BE2C (cell line): ENCODE data around the gene VAV2.

Experiments
- DNase-seq: peaks from one replicate; pipeline ENCODE4 v3.0.0-alpha.2; 2020
- H3K27me3 ChIP-seq: fragments of 250-450 bp; sonication (Bioruptor Pico); 2 replicates; pipeline ENCODE4 v1.5.1; 2020; ENCODE audit warnings: mild to moderate bottlenecking
- H3K36me3 ChIP-seq: fragments of 250-450 bp; sonication (Bioruptor Pico); 2 replicates; pipeline ENCODE4 v1.5.1; 2020; ENCODE audit warnings: mild to moderate bottlenecking
- H3K4me1 ChIP-seq: fragments of 250-450 bp; sonication (Bioruptor Pico); 2 replicates; pipeline ENCODE4 v1.5.1; 2020
- H3K4me3 ChIP-seq: 2 replicates; pipeline ENCODE4 v1.5.1; 2011; ENCODE audit warnings: low read depth, low read length
- H3K9me3 ChIP-seq: fragments of 250-450 bp; sonication (Bioruptor Pico); 2 replicates; pipeline ENCODE4 v1.5.1; 2020
- TF ChIP-seq, protein P1 (sequence below): IDR thresholded peaks from 2 replicates; pipeline ENCODE4 v1.5.1; 2012; ENCODE audit warnings: mild to moderate bottlenecking, low read depth, low read length

The VAV2 gene

DNA sequence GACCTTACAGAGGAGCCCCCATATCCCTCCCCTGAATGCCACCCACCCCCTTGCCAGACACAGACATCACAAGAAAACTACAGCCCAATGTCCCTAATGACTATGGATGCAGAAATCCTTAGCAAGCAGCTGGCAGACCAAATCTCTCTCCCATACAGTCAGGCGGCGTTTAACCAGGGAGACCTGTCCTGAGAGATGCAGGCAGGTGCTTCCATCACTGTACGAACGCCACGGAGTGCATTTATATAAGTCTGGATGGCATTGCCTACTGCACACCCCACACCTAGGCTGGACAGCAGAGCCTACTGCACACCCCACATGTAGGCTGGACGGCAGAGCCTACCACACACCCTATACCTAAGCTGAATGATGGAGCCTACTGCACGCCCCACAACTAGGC, 219.5 kb downstream of the VAV2 start:
- Histone ChIP-seq H3K4me3 (no peak overlapping the region), H3K9me3 (peaks cover 4% of the 10 kb centered on the region), H3K36me3 (peaks cover 82% of the 10 kb centered on the region), H3K27me3 (no peaks in the 10 kb centered on the region), H3K4me1 (no peaks in the 10 kb centered on the region)
- DNase-seq = peak; percentile 1
- TF ChIP-seq, protein P1, sequence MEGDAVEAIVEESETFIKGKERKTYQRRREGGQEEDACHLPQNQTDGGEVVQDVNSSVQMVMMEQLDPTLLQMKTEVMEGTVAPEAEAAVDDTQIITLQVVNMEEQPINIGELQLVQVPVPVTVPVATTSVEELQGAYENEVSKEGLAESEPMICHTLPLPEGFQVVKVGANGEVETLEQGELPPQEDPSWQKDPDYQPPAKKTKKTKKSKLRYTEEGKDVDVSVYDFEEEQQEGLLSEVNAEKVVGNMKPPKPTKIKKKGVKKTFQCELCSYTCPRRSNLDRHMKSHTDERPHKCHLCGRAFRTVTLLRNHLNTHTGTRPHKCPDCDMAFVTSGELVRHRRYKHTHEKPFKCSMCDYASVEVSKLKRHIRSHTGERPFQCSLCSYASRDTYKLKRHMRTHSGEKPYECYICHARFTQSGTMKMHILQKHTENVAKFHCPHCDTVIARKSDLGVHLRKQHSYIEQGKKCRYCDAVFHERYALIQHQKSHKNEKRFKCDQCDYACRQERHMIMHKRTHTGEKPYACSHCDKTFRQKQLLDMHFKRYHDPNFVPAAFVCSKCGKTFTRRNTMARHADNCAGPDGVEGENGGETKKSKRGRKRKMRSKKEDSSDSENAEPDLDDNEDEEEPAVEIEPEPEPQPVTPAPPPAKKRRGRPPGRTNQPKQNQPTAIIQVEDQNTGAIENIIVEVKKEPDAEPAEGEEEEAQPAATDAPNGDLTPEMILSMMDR = no peak

DNA sequence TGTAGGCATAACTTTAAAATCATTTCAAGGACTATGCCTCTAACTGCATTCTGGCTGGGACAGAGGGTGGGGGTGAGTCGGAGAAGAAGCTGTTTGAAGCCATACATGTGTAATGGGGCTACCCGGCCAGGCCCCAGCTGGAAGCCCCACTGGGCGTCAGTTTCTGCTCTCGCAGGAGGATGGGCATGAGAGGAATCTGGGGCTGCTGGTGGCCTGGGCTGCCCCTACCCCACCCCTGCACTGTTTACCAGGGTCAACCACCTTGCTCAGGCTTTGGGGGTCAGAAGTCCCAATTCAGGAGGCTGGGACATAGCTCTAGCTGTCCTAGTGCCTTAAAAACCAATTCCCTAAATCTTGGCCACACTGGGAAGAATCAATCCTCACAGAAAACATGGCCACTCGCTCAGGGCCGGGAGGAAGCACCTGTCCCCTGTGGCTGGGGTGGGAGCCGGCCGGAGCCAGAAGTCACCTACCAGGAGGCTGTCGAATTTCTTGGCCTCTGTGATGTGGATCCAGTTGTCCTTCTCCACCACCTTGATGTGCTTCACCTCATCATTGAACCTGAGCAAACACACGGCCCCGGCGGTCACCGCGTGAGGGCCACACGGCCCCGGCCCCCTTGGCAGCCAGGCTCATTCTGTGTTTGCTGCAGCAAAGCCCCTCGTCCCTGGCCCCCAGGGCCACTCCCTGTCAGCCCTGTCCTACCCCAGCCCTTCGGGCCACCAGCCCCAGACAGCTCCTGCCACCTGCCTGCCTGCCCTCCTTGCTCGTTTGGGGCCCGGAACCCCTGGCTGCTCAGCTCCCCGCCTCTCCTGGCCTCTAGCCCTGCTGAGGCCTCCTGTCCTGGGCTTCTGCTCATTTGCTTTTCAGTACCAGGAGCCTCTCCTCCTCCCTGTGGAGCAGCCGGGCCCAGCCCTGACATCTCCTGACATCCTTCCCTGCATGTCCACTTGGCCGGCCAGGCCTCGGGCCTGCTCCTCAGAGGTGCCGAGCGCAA, 220.3 kb downstream of the VAV2 start:
- H3K27me3 ChIP-seq = no peaks in the 10 kb centered on the region
- TF ChIP-seq, protein P1 = no peak
- H3K4me1 ChIP-seq = no peaks in the 10 kb centered on the region
- H3K36me3 ChIP-seq = peaks cover 82% of the 10 kb centered on the region
- H3K4me3 ChIP-seq = no peak overlapping the region
- peaks cover 4% of the 10 kb centered on the region for H3K9me3 ChIP-seq
- peak; percentile 4 for DNase-seq

DNA sequence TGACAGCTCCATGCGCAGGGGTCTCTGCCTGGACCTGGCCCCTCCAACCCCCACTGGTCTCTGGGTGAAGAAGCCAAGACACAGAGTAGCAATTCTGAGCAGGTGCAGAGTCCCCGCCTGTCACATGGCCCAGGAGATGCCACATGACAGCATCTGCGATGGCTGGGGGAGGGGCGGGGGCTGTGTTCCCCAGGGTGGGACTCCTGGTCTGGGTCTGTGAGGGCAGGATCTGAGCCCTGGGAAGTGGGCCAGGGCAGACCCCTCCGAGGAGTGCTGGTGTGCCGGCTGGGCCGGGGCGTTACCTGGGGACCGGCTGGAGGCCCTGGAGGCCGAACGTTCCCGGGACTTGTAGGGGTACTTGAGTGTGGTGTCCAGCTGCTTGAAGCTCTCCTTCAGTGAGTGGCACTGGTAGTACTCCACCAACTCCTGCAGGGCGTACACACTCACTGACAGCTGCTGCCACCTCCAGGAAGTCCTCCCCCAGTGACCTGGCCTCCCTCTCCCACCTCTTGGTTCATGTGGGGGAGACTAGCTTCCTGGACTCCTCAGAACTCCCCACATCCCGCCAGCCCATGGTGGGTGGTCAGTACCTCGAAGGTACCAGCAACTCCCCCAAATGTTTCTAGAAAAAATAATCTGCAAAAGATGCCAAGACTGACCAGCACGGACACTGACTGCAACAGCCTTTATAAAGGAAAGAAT, 221.9 kb downstream of the VAV2 start:
- peaks cover 4% of the 10 kb centered on the region for H3K9me3 ChIP-seq
- no peaks in the 10 kb centered on the region for H3K27me3 ChIP-seq
- no peak overlapping the region for H3K4me3 ChIP-seq
- H3K36me3 ChIP-seq = peaks cover 71% of the 10 kb centered on the region
- DNase-seq = peak; percentile 27
- TF ChIP-seq, protein P1 = no peak
- H3K4me1 ChIP-seq = no peaks in the 10 kb centered on the region

DNA sequence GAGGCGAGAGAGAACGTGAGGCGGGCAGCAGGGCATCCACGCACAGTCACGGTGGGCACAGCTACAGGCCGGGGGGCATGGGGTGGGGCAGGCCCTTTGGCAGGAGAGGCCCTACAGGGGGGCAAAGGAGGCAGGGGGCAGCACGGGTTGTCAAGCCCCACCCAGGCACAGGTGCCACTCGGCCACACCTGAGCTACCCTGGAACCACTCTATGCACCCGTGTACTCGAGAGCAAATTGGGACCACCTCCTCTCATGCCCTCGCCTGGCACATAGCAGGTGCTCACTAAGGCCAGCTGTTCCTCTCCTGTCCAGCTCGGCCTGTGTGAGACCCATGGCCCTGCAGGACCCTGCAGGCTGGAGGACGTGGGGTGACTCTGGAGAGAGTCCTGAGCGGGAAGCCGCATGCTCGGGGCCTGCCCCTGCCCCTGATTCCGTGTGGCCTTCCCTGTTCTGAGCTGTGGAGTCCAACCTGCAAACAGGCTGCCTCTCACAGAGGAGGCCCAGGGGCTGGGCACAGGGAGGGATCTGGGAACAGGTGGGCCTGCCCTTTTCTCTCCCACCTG, 222.5 kb downstream of the VAV2 start:
- H3K27me3 ChIP-seq = no peaks in the 10 kb centered on the region
- H3K4me1 ChIP-seq = no peaks in the 10 kb centered on the region
- DNase-seq = peak; percentile 5
- TF ChIP-seq, protein P1 = no peak
- H3K36me3 ChIP-seq = peaks cover 68% of the 10 kb centered on the region
- peaks cover 4% of the 10 kb centered on the region for H3K9me3 ChIP-seq
- H3K4me3 ChIP-seq = no peak overlapping the region

DNA sequence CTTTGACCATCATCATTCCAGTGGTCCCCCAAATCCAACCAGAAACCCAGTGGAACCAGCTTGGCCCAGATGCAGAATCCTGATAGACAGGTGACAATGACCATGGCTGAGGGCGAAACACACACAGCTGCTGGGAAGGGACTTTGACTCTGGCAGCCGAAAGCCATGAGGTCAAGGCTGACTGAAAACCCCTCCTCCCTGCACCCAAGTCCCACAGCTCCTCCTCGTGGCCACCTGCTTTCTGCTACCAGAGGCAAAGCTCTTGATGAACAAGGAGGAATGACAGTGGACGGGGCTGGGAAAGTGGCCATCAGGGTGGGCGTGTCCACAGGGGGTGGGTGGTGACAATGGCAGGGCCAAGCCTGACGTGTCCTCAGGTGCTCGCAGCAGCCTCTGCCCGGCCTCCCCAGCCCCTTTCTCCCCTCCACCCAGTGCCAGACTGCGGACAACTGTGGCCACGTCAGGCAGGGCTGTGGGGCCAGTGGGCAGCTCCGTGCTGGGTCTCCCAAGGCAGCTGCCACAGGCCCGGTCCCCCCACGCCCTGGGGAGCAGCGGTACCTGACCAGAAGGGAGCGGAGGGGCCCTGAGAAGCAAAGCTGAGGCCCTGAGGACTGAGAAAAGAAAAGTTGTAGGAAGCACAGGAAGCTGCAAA, 223.1 kb downstream of the VAV2 start:
- H3K9me3 ChIP-seq = peaks cover under 1% of the 10 kb centered on the region; the same call in 1 of the 2 replicates
- no peaks in the 10 kb centered on the region for H3K27me3 ChIP-seq
- H3K36me3 ChIP-seq = peaks cover 66% of the 10 kb centered on the region
- DNase-seq = peak; percentile 47
- H3K4me3 ChIP-seq = no peak overlapping the region
- H3K4me1 ChIP-seq = no peaks in the 10 kb centered on the region
- TF ChIP-seq, protein P1 = peak; percentile 54
